Measurements from ENCODE around the gene PTPRZ1. TPM values are rescaled to one million over a fixed set of nuclear protein-coding genes. Genes with fewer than 3 reads are reported as not detected.

The PTPRZ1 gene
- total and polyA plus RNA-seq, 4 donors: 0.07 to 0.17 (median 0.09) TPM; not detected in 1

DNA sequence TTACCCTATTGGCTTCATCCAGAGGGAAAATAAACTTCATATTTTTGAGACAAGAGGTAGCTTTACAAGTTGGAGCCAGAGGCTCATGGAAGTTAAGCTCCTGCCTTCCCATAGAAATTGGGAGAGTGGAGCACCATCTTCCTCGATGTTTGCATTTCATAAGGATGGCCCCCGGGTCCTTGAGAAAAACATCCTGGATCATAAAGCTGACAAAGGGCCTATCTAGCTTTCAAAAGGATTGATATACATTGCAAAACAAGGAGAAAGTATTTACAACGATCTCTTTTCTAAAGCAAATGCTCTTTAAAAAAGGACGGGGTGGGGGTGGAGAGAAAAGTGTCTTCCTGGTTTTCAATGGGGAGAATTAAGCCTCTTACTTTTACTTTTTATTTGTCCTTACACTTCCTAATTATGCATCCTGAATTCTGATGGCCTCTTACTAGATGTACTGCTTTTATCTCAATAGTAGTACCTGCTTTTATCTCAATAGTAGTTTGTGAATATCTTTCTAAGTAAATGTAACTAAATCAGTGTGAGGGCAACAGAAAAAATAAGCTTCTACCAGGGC, 65.6 kb downstream of the PTPRZ1 start:
- Histone ChIP-seq H3K9ac (ENCODE audit: low read depth in 1 of 2, low read length in 2 of 2) (no peak overlapping the region), H3K36me3 (ENCODE audit: control insufficient read depth in 4 of 4, insufficient read depth in 3 of 4, low read depth in 1 of 4, low read length in 3 of 4) (no peaks in the 10 kb centered on the region), H3K27me3 (ENCODE audit: control insufficient read depth in 4 of 4, insufficient read depth in 4 of 4, low read length in 3 of 4) (peaks cover 0 to 3% (median 0%) of the 10 kb centered on the region in 4 donors), H3K4me3 (ENCODE audit: low read depth in 1 of 3, low read length in 3 of 3) (no peak overlapping the region), H3K4me1 (ENCODE audit: control insufficient read depth in 4 of 4, insufficient read depth in 4 of 4, low read length in 3 of 4) (no peaks in the 10 kb centered on the region), H3K27ac (ENCODE audit: low read depth in 1 of 2, low read length in 2 of 2) (no peak overlapping the region), H3K9me3 (ENCODE audit: control insufficient read depth in 4 of 4, low read length in 3 of 4) (no peaks in the 10 kb centered on the region)
- no peak for DNase-seq (ENCODE audit: low spot score)
- 13% methylated on average over 4 of the region's 4 CpGs for whole genome bisulfite sequencing
- TF ChIP-seq, protein P1, sequence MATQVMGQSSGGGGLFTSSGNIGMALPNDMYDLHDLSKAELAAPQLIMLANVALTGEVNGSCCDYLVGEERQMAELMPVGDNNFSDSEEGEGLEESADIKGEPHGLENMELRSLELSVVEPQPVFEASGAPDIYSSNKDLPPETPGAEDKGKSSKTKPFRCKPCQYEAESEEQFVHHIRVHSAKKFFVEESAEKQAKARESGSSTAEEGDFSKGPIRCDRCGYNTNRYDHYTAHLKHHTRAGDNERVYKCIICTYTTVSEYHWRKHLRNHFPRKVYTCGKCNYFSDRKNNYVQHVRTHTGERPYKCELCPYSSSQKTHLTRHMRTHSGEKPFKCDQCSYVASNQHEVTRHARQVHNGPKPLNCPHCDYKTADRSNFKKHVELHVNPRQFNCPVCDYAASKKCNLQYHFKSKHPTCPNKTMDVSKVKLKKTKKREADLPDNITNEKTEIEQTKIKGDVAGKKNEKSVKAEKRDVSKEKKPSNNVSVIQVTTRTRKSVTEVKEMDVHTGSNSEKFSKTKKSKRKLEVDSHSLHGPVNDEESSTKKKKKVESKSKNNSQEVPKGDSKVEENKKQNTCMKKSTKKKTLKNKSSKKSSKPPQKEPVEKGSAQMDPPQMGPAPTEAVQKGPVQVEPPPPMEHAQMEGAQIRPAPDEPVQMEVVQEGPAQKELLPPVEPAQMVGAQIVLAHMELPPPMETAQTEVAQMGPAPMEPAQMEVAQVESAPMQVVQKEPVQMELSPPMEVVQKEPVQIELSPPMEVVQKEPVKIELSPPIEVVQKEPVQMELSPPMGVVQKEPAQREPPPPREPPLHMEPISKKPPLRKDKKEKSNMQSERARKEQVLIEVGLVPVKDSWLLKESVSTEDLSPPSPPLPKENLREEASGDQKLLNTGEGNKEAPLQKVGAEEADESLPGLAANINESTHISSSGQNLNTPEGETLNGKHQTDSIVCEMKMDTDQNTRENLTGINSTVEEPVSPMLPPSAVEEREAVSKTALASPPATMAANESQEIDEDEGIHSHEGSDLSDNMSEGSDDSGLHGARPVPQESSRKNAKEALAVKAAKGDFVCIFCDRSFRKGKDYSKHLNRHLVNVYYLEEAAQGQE (IDR thresholded peaks at IDR 0.05): no peak
- TF ChIP-seq, protein P2, sequence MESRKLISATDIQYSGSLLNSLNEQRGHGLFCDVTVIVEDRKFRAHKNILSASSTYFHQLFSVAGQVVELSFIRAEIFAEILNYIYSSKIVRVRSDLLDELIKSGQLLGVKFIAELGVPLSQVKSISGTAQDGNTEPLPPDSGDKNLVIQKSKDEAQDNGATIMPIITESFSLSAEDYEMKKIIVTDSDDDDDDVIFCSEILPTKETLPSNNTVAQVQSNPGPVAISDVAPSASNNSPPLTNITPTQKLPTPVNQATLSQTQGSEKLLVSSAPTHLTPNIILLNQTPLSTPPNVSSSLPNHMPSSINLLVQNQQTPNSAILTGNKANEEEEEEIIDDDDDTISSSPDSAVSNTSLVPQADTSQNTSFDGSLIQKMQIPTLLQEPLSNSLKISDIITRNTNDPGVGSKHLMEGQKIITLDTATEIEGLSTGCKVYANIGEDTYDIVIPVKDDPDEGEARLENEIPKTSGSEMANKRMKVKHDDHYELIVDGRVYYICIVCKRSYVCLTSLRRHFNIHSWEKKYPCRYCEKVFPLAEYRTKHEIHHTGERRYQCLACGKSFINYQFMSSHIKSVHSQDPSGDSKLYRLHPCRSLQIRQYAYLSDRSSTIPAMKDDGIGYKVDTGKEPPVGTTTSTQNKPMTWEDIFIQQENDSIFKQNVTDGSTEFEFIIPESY (IDR thresholded peaks at IDR 0.05): no peak
- no peak for TF ChIP-seq FOXA2 (IDR thresholded peaks at IDR 0.05)
- TF ChIP-seq, protein P3, sequence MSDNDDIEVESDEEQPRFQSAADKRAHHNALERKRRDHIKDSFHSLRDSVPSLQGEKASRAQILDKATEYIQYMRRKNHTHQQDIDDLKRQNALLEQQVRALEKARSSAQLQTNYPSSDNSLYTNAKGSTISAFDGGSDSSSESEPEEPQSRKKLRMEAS (IDR thresholded peaks at IDR 0.05): no peak
- TF ChIP-seq FOXA1 (IDR thresholded peaks at IDR 0.05): no peak
- no peak for TF ChIP-seq EGR1 (IDR thresholded peaks at IDR 0.05; ENCODE audit: low read depth in 2 of 2)
- no peak for TF ChIP-seq YY1 (IDR thresholded peaks at IDR 0.05)
- TF ChIP-seq HNF4G (IDR thresholded peaks at IDR 0.05): no peak
- TF ChIP-seq GABPA (IDR thresholded peaks at IDR 0.05 in 1 of 2, conservative IDR thresholded peaks at IDR 0.05 in 1 of 2): no peak
- TF ChIP-seq, protein P4, sequence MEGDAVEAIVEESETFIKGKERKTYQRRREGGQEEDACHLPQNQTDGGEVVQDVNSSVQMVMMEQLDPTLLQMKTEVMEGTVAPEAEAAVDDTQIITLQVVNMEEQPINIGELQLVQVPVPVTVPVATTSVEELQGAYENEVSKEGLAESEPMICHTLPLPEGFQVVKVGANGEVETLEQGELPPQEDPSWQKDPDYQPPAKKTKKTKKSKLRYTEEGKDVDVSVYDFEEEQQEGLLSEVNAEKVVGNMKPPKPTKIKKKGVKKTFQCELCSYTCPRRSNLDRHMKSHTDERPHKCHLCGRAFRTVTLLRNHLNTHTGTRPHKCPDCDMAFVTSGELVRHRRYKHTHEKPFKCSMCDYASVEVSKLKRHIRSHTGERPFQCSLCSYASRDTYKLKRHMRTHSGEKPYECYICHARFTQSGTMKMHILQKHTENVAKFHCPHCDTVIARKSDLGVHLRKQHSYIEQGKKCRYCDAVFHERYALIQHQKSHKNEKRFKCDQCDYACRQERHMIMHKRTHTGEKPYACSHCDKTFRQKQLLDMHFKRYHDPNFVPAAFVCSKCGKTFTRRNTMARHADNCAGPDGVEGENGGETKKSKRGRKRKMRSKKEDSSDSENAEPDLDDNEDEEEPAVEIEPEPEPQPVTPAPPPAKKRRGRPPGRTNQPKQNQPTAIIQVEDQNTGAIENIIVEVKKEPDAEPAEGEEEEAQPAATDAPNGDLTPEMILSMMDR (IDR thresholded peaks at IDR 0.05; ENCODE audit: low read depth, low read length, missing input control): no peak

DNA sequence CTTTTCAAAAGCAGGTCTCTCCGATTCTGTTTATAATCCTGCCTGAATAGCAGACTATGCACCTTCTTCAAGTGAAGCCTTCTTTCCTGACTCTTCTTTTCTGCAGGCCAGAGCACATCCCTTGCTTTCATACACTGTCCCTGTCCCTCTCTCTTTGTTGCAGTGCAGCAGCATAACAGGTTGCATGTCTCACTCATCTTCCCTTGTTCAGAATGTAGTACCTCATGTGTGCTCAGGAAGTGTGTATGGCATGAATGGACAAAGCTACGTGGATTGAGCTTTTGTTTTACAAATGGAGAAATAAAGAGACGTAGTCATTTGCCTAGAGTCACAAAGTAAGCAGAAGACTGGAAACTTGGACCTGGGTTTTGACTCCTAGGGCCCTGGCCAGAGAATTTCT, 68.0 kb downstream of the PTPRZ1 start:
- WGBS: 44% methylated on average over 3 of the region's 3 CpGs

More for the DNA sequence above, 68.0 kb downstream of the PTPRZ1 start:
- Histone ChIP-seq H3K36me3 (ENCODE audit: control insufficient read depth in 4 of 4, insufficient read depth in 3 of 4, low read depth in 1 of 4, low read length in 3 of 4) (no peaks in the 10 kb centered on the region), H3K9me3 (ENCODE audit: control insufficient read depth in 4 of 4, low read length in 3 of 4) (no peaks in the 10 kb centered on the region), H3K27ac (ENCODE audit: low read depth in 1 of 2, low read length in 2 of 2) (no peak overlapping the region), H3K9ac (ENCODE audit: low read depth in 1 of 2, low read length in 2 of 2) (no peak overlapping the region), H3K27me3 (ENCODE audit: control insufficient read depth in 4 of 4, insufficient read depth in 4 of 4, low read length in 3 of 4) (peaks cover 0 to 3% (median 1%) of the 10 kb centered on the region in 4 donors), H3K4me1 (ENCODE audit: control insufficient read depth in 4 of 4, insufficient read depth in 4 of 4, low read length in 3 of 4) (no peaks in the 10 kb centered on the region), H3K4me3 (ENCODE audit: low read depth in 1 of 3, low read length in 3 of 3) (no peak overlapping the region)
- TF ChIP-seq, protein P4 (IDR thresholded peaks at IDR 0.05; ENCODE audit: low read depth, low read length, missing input control): no peak
- no peak for DNase-seq (ENCODE audit: low spot score)
